Measurements from ENCODE around the gene EXOC6B.

The EXOC6B gene

GRCh38 chr2:72136933-72137497 lies 688.8 kb downstream of the EXOC6B start:
- no peak for TF ChIP-seq CTCF (IDR thresholded peaks at IDR 0.05; ENCODE audit: low read depth, low read length)
- H3K4me3 ChIP-seq (ENCODE audit: low read depth, low read length) = no peak overlapping the region

GRCh38 chr2:72136331-72136730 lies 689.5 kb downstream of the EXOC6B start:
- no peak for TF ChIP-seq CTCF (IDR thresholded peaks at IDR 0.05; ENCODE audit: low read depth, low read length)
- H3K4me3 ChIP-seq (ENCODE audit: low read depth, low read length) = no peak overlapping the region

- no peak for TF ChIP-seq CTCF (IDR thresholded peaks at IDR 0.05; ENCODE audit: low read depth, low read length)
- H3K4me3 ChIP-seq (ENCODE audit: low read depth, low read length) = no peak overlapping the region
These were observed 689.9 kb downstream of the EXOC6B start for GRCh38 chr2:72135921-72136320.

- no peak overlapping the region for H3K4me3 ChIP-seq (ENCODE audit: low read depth, low read length)
- no peak for TF ChIP-seq CTCF (IDR thresholded peaks at IDR 0.05; ENCODE audit: low read depth, low read length)
These were observed 690.6 kb downstream of the EXOC6B start for GRCh38 chr2:72134997-72135800.

- no peak overlapping the region for H3K4me3 ChIP-seq (ENCODE audit: low read depth, low read length)
- no peak for TF ChIP-seq CTCF (IDR thresholded peaks at IDR 0.05; ENCODE audit: low read depth, low read length)
These were observed 691.3 kb downstream of the EXOC6B start for GRCh38 chr2:72134408-72134996.

GRCh38 chr2:72133721-72134407 lies 692.0 kb downstream of the EXOC6B start:
- no peak overlapping the region for H3K4me3 ChIP-seq (ENCODE audit: low read depth, low read length)
- no peak for TF ChIP-seq CTCF (IDR thresholded peaks at IDR 0.05; ENCODE audit: low read depth, low read length)

Measured in WI38 (cell line).